Spleen (tissue), 7 donors: ENCODE measurements around the gene WDR43.
A peak's percentile ranks its signal among the peaks of the same experiment; 100 is the strongest.

Source experiments
- POLR2A ChIP-seq, 3 donors: fragments of 450-650 bp; IDR thresholded peaks; one replicate each; pipeline ENCODE4 v1.5.1; 2017; ENCODE audit warnings: antibody characterized with exemption in 3 of 3, mild to moderate bottlenecking in 1 of 3
- POLR2AphosphoS5 ChIP-seq, 3 donors: sonication (generic); formaldehyde crosslinking; IDR thresholded peaks; one replicate each; pipeline ENCODE4 v1.5.1; 2017; ENCODE audit warnings: antibody characterized with exemption in 3 of 3
- TF ChIP-seq, protein P1 (sequence below), 11 experiments: fragments of 200-600 bp in 7 of 11; fragments of 450-650 bp in 4 of 11; sonication (generic) in 4 of 11; IDR thresholded peaks in 8 of 11; conservative IDR thresholded peaks in 3 of 11; 1 replicate in 7 of 11; 2 replicates in 4 of 11; pipeline versions ENCODE4 v1.4.0 to v1.8.0; 2016 to 2021; ENCODE audit warnings: antibody characterized with exemption in 11 of 11, inconsistent platforms in 4 of 11, mild to moderate bottlenecking in 1 of 11
- donor health status: DM: no; HTN: no; CAD: no; lungs with moderate emphysema.
- donor health status: DM: no; HTN: no; CAD: no.
- donor health status: DM: no; HTN: no; CAD: no.

DNA sequence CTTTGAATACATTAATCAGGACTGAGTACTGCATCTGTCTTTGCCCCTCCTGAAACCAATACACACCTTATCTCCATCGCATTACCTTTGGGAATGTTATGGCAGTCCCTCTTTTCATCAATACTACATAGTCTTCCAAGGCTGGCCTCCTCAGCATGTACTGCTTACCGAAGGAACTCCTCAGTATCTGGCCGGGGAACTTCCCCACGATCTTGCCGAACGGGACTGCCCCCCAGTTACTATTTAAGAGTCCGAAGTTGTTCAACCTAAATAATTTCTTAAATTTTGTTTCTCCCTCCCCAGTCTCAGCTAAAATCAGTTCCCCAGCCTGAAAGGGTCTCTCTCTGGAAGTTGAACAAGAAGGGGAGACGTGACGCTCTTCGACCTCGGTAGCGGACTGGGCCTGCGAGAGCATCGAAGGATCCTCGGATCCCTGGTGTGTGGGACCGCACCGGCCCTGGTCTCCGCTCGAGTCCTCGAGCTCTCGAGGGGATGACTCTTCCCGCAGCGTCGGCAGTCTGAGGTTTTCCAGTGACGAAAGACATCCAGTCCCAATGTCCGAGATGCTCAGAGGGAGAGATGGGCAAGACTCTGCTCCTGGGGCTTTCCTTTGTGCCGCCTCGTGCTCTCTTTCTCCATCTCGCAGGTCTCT lies 24.8 kb upstream of the WDR43 start:
- TF ChIP-seq, protein P1, sequence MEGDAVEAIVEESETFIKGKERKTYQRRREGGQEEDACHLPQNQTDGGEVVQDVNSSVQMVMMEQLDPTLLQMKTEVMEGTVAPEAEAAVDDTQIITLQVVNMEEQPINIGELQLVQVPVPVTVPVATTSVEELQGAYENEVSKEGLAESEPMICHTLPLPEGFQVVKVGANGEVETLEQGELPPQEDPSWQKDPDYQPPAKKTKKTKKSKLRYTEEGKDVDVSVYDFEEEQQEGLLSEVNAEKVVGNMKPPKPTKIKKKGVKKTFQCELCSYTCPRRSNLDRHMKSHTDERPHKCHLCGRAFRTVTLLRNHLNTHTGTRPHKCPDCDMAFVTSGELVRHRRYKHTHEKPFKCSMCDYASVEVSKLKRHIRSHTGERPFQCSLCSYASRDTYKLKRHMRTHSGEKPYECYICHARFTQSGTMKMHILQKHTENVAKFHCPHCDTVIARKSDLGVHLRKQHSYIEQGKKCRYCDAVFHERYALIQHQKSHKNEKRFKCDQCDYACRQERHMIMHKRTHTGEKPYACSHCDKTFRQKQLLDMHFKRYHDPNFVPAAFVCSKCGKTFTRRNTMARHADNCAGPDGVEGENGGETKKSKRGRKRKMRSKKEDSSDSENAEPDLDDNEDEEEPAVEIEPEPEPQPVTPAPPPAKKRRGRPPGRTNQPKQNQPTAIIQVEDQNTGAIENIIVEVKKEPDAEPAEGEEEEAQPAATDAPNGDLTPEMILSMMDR (IDR thresholded peaks at IDR 0.05 in 8 of 11, conservative IDR thresholded peaks at IDR 0.05 in 3 of 11): peak in 1 of 11 experiments; percentile 5
- TF ChIP-seq POLR2A (IDR thresholded peaks at IDR 0.05): no peak
- no peak for TF ChIP-seq POLR2AphosphoS5 (IDR thresholded peaks at IDR 0.05)
